CD4-positive, alpha-beta T cell treated with Interleukin-4 for 1 hour (primary cell): ENCODE measurements around the gene LRRC70.
"Not testable (repeated sequence)": the region's sequence is repeated elsewhere in the genome, so short reads cannot be mapped to it uniquely, and the experiment has no call there.

Experiments used
- DNase-seq, 2 donors: peaks; one replicate each; pipeline ENCODE4 v3.0.0-alpha.2; 2020 to 2022

LRRC70 gene, protein sequence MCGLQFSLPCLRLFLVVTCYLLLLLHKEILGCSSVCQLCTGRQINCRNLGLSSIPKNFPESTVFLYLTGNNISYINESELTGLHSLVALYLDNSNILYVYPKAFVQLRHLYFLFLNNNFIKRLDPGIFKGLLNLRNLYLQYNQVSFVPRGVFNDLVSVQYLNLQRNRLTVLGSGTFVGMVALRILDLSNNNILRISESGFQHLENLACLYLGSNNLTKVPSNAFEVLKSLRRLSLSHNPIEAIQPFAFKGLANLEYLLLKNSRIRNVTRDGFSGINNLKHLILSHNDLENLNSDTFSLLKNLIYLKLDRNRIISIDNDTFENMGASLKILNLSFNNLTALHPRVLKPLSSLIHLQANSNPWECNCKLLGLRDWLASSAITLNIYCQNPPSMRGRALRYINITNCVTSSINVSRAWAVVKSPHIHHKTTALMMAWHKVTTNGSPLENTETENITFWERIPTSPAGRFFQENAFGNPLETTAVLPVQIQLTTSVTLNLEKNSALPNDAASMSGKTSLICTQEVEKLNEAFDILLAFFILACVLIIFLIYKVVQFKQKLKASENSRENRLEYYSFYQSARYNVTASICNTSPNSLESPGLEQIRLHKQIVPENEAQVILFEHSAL

DNA sequence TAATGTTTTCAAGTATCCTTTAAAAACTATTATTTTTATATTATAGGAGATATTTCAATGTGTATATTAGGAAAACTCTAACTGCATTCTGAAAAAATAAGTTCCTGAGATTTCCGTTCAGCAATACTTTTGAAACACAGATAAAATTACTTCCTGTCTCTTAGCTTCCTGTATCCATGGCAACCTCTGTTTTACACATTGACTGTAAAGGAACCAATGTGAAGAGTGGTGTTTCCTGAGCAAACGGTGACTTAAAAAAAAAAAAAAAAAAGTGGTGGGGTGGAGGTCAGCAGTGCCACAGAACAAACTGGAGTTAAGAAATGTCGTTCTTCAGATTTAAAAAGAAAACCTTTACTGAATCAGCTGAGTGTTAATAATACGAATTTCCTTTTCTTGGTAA lies at the start of gene LRRC70:
LRRC70 (plus strand) TSS at position 280 of the 400 bp plus-strand sequence. CDS start 620 bp downstream, outside the sequence.
- DNase-seq, result peak; percentile 46 to 89

DNA sequence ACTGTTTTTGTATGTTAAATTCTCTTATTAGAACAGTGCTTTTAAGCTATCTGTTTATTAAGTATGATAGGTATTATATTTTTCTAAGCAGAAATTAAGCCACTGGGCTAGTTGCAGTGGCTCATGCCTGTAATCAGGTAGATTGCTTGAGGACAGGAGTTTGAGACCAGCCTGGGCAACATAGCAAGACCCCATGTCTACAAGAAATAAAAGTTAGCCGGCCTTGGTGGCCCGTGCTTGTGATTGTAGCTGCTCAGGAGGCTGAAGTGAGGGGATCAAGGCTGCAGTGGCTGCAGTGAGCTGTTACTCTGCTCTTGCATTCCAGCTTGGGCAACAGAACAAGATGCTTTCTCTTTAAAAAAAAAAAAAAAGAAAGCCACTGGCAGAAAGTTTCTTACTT lies 45.0 kb upstream of the LRRC70 start:
- DNase-seq, result no peak

DNA sequence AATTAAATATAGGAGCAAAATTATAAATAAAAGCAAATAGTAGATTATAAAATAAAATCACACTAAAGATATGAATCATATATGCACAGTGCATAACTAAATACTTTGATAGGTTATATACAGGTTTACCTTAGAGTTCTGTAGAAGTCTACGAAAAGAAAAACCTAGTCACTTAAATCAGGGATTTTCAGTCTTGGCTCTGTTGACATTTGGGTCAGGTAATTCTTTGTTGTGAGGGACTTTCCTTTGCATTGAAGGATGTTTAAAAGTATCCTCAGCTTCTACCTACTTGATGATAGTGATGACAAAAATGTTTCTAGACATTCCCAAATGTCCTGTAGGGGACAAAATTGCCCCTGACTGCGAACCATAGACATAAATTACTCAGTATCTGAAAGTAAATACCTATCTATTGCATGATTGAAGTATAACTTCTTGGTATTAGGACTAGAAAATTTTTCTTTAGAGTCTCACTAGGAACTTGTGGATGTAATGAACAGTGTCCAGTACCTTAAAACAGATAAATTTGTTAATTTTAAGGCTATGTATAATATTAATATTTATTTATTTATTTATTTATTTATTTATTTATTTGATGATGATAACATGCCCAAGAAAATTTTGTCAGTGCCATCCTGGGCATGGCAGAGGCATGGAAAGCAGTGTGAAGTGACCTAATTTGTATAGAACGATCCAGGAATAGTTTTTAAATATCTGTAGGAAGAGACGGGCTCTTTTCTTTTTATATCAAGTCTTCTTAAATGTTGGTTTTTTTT lies 44.0 kb upstream of the LRRC70 start:
- no peak for DNase-seq

DNA sequence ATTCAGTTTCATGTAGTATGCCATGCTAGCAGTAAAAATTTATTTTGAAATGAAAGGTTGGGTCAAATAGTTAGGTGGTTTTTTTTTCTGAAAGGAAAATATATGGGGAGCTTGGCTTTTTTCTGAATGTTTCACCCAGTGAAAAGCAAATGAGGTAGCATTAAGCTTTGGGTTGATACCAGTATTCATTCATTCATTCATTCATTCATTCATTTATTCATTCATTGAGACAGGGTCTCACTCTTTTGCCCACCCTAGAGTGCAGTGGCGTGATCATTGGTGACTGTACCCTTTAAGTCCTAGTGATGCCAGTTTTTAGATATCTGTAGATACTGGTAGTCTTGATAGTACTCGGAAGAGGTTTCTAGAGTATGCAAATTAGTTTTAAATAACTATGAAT lies 42.4 kb upstream of the LRRC70 start:
- no peak for DNase-seq

DNA sequence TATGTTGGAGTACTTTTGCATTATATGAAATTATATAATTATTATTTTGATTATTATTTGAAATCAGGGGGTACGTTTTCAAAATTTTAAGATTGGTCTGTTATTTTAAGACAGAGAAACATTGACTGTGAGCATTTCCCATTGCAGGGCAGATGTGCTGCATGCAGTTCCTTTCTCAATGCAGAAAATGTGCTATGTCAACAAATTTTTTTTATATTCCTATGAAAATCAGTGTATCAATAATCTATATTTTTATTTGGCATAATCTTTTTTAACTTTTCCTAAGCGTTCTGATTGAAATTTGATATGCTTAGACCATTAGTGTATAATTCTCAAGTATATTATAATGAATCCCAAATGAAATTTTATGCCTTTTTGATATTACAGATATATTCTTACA lies 41.8 kb upstream of the LRRC70 start:
- DNase-seq, result no peak

DNA sequence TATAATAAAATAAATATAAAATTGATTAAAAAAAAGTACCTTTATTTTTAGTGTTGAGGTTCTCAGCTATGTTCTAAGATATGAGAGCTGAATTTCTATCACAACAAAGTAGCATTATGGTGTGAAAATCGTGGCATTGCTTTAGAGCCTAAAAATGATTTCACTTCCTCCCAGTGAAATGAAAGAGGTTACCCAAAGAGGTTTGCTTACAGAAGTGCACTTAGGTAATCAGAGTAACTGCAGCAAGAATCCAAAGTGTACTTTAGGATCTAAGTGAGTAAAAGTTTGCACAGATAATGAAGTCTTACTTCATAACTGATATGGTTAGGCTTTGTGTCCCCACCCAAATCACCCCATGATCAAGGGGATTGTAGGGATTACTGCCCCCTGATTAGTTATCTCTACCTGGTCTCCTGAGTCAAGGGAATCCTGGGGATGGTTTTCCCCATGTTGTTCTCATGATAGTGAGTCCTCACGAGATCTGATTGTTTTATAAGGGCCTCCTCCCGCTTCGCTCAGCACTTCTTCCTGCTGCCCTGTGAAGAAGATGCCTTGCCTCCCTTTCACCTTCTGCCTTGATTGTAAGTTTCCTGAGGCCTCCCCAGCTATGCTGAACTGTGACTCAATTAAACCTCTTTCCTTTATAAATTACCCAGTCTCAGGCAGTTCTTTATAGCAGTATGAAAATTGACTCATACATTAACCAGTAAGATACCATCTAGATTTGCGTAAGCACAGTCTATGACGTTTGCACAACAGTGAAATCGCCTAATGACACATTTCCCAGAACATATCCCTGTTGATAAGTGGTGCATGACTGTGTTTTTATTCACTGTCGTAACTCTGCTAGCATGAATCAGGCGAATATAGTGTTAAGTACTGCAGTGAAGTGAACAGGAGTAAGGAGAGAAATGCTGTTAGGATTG lies 40.3 kb upstream of the LRRC70 start:
- peak in 1 of 2 donors; percentile 13 for DNase-seq

DNA sequence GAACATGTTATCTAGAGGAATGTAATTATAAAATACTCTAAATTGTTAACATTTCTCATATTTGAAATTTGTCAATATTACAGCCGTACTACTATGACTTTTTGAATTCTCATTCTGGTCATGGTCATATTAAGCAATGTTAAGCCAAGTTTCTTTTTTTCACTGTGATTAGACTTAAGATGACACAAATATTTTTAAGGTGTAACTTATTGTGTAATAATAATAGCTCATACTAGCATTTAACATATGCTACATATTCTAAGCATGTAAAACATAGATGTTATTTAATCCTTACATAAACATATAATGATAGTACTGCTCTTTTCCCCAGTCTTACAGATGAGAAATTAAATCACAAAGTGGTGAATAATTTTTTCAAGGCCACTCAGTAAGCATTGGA lies 35.9 kb upstream of the LRRC70 start:
- DNase-seq, result no peak

DNA sequence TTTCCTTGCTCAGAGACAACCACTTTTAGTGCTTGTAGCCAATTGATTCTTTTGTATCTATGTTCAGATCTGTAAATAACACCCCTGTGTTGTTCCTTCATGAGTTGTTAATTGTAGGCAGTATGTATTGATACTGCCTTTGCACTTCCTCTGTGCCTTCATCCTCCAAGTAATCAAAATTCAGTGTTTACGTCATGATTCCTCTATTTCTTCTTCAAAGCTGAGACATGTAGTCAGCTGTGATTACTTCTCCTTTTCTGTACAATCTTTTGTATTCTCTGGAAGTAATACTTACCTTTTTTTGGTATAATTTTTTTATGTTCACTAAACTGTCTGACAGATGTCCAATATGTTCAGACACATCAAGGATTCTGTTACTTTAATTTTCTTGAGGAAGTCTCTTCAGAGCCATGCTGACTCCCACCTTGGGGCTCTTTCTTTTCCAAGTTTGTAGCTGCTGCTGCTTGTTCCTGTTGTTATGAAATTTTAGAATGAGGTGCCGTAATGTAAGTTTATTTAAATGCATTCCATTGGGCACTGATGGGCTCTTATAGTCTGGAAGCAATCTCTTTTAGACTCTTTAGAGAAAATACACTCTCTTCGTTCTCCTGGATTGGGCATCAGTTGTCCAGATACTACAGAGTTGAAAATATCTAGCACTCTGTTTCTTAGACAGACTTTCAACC lies 30.5 kb upstream of the LRRC70 start:
- no peak for DNase-seq

DNA sequence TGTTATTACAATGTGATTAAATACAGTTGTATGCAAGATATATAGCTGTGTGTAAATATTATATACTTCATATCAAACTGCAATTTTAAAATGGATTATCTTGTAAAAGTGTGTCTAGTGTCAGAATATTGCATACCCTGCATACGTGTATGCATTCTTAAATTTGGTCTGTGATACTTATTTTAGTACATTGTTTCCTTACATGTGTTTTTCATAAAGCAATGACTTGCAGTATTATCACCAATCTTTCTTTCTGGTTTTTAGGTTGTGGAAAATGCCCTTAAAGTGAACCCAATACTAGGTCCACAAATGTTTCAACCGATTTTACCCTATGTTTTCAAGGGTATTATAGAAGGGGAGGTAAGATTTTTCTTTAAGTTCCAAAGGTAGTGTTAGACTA lies 28.5 kb upstream of the LRRC70 start:
- no peak for DNase-seq

DNA sequence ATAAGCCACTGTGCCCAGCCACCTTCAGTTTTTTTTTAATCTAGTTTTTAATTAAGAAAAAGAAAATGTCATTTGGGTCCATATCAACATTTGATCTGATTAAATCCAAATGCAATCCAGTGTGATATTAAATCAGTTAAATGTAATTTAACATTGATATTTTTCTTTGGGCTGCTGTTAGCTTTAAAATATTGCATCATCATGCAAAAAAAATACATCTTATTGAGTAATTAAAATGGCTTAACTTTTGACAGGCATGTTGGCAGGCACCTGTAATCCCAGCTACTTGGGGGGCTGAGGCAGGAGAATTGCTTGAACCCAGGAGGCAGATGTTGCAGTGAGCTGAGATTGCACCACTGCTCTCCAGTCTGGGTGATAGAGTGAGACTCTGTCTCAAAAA lies 22.7 kb upstream of the LRRC70 start:
- no peak for DNase-seq

DNA sequence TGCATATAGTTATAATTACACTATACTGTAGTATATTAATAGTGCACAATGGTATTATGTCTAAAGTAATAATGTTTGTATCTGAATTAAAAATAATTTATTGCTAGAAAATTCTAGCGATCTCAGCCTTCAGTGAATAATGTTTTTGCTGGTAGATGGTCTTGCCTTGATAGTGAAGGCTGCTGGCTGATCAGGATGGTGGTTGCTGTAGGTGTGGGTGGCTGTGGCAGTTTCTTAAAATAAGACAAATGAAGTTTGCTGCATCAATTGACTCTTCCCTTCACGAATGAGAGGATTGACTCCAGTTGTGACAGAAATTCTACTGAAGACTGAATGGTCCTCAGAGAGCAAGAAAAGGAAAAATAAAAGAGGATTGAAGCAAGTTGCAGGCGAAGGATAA lies 19.7 kb upstream of the LRRC70 start:
- no peak for DNase-seq

DNA sequence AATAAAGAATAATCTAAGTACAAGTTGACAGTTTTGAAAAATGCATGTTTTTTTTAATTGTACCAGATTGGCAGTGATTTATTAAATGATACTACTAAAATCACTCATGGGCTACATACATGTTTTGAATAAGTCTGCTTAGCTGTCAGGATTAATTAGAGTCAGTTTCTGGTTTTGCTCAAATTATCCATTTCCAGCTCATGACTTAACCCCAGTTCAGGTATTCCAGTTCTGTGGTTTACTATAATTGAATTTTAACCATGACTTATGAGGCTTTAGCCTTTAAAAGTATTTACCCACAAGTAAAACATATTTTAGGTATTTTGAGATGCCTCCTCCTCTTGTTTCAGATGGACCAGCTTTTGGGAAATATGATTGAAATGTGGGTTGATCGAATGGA lies 17.8 kb upstream of the LRRC70 start:
- no peak for DNase-seq

DNA sequence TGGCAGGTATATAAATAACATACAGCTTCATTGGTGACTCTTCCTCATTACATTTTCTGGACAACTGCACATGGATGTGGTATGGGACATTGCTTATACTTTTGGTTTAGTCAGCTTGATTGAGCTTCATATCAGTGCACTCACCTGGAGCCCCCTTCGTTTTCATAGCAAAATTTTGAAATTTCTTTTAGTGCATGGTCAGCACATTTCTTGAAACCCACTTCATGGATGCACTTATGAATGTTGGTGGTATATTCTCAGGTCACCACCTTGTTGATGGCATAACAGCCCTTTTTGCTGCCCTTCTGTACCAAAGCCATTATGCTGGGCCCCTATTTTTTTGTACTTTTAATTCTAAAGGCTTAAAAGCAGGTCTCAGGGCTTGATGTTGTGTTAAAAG lies 16.7 kb upstream of the LRRC70 start:
- no peak for DNase-seq

DNA sequence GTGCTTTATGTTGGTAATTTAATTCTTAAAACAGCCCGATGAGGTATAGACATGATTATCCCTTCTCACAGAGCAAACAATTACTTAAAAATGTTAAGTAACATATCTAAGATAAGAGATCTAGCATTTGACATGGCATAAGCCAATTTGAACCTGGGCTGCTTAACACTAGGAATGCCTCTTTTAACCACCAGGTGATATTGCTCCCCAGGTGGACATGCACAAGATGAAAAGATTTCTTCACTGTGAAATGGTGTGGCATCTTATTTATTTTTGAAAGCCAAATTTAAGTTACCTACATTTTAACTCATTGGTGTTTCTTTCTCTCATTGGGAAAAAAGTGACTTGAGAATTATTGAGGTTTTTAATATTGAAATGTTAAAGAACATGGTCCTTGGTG lies 15.8 kb upstream of the LRRC70 start:
- no peak for DNase-seq

DNA sequence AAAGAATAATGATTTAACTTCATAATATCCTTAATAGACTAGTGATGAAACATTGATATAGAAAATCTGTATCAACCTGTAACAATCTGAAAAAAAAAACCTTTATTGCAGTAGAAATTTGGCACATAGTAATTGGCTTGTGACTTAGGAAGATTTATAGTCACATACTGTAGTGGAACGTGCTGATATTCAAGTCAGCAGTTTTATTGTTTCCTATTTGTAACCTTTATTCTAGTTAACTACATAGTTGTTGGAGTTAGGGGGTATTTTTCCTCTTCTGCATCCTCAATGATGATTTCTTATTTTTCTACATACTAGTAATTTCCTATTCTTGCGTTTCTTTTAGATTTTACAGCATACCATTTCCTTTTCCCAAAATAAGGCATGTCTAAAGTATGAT lies 14.5 kb upstream of the LRRC70 start:
- no peak for DNase-seq

DNA sequence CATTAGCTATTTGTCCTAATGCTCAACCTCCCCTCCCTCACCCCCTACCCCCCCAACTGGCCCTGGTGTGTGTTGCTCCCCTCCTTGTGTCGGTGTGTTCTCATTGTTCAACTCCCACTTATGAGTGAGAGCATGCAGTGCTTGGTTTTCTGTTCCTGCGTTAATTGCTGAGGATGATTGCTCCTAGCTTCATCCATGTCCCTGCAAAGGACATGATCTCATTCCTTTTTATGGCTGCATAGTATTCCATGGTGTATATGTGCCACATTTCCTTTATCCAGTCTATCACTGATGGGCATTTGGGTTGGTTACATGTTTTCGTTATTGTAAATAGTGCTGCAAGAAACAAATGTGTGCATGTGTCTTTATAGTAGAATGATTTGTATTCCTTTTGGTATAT lies 12.9 kb upstream of the LRRC70 start:
- DNase-seq, result not testable (repeated sequence)

DNA sequence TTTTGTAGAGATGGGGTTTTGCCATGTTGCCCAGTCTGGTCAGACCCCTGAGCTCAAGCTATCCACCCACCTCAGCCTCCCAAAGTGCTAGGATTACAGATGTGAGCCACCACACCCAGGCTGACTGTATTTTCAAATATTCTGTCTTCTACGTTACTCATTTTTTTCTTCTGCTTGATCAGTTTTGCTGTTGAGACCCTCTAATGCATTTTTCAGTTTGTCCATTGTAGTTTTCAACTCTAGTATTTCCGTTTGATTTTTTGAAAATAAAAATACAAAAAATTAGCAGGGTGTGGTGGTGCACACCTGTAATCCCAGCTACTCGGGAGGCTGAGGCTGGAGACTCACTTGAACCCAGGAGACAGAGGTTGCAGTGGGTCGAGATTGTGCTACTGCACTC lies 10.5 kb upstream of the LRRC70 start:
- no peak for DNase-seq

DNA sequence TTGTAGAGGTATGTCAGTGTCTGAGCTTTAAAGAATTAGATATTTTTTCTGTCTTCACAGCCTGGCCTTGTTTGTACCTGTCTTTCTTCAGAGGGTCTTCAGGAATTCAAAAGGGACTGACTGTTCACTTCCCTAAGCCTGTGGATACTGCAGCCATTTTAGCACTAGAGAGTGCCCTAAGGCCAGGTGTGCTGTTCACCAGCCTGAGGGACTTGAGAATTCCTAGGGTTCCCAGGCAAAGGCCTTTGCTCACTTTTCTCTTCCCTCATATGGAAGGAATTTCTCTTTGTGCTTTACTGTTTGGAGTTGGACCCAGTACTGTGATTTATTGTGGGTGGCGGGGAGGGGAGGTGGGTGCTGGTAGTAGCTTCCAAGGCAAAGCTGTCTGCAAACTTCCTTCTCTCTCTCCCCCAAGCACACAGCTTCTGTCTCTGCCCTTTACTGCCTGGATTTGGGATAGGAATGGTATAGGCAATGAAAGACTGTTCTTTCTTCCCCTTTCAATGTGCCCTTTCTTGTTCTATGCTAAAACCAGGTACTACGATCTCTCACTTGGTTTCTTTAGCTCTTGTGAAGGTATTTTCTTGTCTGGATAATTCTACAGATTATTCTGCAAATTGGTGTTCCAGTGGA lies 9.7 kb upstream of the LRRC70 start:
- DNase-seq, result no peak

DNA sequence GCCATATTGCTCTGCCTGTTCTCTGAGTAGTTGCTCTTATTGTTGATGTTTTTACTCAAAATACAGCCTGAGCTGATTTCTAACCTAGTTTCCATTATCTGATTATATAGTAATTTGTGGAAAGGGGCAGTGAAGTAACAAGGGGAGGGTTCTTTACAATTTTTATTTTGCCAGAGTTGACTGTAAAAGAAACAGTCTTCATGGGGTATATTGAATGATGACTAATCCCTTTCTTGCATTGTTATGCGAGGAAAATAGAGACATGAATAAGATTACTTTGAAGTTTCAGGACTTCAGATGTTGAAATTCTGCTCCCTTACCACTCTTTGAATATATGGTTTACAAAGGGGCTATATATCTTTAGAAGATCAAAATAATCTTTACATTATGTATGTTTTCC lies 9.1 kb upstream of the LRRC70 start:
- DNase-seq, result no peak

DNA sequence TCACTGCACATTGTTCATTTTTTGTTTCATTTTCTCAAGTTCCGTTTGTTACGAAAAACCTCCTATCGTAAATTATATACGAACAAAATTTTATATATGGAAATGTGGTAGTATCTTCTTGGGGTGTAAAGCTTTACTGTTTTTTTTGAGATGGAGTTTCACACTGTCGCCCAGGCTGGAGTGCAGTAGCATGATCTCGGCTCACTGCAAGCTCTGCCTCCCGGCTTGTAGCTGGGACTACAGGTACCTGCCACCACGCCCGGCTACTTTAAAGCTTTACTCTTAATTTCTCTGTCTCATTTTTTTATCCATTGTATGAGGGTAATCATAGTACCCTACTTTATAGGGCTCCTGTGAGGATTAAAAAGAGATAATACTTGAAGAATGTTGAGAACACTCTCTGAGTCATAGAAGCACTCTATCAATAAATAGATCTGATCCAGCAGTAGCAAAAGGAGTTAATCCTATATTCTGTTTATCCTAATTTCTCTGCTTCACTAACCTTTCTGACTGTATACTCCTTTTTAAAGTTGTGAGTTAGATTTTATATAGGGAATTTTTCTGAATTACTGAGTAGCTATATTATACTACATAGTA lies 5.6 kb upstream of the LRRC70 start:
- no peak for DNase-seq

DNA sequence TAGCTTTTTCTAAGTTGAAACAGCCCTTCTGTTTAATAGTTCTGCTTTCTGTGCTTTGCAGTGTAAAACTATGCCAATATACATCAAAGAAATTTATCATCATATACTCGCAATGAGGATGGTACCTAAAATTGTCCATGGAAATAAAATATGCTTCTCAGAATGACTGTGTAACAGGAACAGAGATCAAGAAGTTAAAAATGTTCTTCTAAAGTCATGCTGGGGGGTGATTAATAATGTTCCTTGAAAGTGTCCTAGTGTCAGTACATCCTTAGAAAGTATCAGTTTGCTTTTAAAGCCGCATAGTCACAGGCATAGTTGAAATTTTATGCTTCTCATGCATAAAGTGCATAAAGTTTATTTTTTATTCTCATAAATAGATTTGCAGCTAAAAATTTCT lies 4.0 kb upstream of the LRRC70 start:
- no peak for DNase-seq
